ENCODE measurements around the gene CRACR2A.

DNA sequence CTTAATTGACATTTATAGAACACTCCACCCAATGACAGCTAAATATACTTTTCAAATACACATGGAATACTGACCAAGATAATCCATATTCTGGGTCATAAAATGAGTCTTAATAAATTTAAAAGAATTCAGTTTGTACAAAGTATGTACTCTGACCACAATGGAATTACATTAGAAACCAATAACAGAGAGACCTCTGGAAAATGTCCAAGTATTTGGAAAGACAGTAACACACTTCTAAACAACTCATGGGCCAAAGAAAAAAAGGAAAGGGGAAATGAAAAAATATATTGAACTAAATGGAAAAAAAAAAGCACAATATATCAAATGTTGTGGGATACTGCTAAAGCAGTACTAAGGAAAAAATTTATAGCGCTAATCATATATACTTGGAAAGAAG is 52.0 kb downstream of the CRACR2A start:
- no peak for TF ChIP-seq POLR2A (IDR thresholded peaks at IDR 0.05)
- TF ChIP-seq, protein P1, sequence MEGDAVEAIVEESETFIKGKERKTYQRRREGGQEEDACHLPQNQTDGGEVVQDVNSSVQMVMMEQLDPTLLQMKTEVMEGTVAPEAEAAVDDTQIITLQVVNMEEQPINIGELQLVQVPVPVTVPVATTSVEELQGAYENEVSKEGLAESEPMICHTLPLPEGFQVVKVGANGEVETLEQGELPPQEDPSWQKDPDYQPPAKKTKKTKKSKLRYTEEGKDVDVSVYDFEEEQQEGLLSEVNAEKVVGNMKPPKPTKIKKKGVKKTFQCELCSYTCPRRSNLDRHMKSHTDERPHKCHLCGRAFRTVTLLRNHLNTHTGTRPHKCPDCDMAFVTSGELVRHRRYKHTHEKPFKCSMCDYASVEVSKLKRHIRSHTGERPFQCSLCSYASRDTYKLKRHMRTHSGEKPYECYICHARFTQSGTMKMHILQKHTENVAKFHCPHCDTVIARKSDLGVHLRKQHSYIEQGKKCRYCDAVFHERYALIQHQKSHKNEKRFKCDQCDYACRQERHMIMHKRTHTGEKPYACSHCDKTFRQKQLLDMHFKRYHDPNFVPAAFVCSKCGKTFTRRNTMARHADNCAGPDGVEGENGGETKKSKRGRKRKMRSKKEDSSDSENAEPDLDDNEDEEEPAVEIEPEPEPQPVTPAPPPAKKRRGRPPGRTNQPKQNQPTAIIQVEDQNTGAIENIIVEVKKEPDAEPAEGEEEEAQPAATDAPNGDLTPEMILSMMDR (IDR thresholded peaks at IDR 0.05) = no peak
